Fibroblast of lung (primary cell): Measurements from ENCODE around the gene SPTBN5. TPM values are rescaled to one million over a fixed set of nuclear protein-coding genes. Genes with fewer than 3 reads are reported as not detected.

Experiments
- DNase-seq, 2 donors: peaks; one replicate each; pipeline versions ENCODE4 v3.0.0 to v3.0.0-alpha.2; 2010; ENCODE audit warnings: low read depth in 2 of 2
- H2AFZ ChIP-seq: 2 replicates; pipeline ENCODE4 v1.5.1; 2012; ENCODE audit warnings: low read length, control low read depth, inconsistent platforms
- H3K27ac ChIP-seq: 2 replicates; pipeline ENCODE4 v1.5.1; 2011; ENCODE audit warnings: low read length, control low read depth; ENCODE audit not compliant: insufficient read depth
- H3K27me3 ChIP-seq: 2 replicates; pipeline ENCODE4 v1.5.1; 2011; ENCODE audit warnings: mild to moderate bottlenecking, low read length; ENCODE audit not compliant: control insufficient read depth, insufficient read depth
- H3K36me3 ChIP-seq: 2 replicates; pipeline ENCODE4 v1.5.1; 2011; ENCODE audit warnings: low read length; ENCODE audit not compliant: control insufficient read depth, insufficient read depth
- H3K4me1 ChIP-seq: 2 replicates; pipeline ENCODE4 v1.5.1; 2011; ENCODE audit warnings: low read length; ENCODE audit not compliant: control insufficient read depth, insufficient read depth; ENCODE audit errors: extremely low read depth
- H3K4me2 ChIP-seq: 2 replicates; pipeline ENCODE4 v1.5.1; 2011; ENCODE audit warnings: low read length, control low read depth; ENCODE audit not compliant: insufficient read depth; ENCODE audit errors: extremely low read depth
- H3K4me3 ChIP-seq, 4 experiments: fragments of 200-600 bp in 1 of 4; sonication (generic) in 1 of 4; replicated peaks in 1 of 4; 2 replicates each; pipeline ENCODE4 v1.5.1; 2011 to 2016; ENCODE audit warnings: low read length in 4 of 4, low read depth in 3 of 4, mild to moderate bottlenecking in 3 of 4, control low read depth in 2 of 4, inconsistent platforms in 1 of 4, mixed read lengths in 1 of 4; ENCODE audit not compliant: insufficient read depth in 1 of 4; ENCODE audit errors: control extremely low read depth in 1 of 4
- H3K79me2 ChIP-seq: 2 replicates; pipeline ENCODE4 v1.5.1; 2012; ENCODE audit warnings: mild to moderate bottlenecking, low read length, inconsistent platforms; ENCODE audit not compliant: control insufficient read depth, insufficient read depth
- H3K9ac ChIP-seq: 2 replicates; pipeline ENCODE4 v1.5.1; 2011; ENCODE audit warnings: mild to moderate bottlenecking, low read length, control low read depth; ENCODE audit not compliant: insufficient read depth
- H3K9me3 ChIP-seq: 2 replicates; pipeline ENCODE4 v1.5.1; 2012; ENCODE audit warnings: low read depth, low read length; ENCODE audit not compliant: control insufficient read depth, insufficient read depth
- H4K20me1 ChIP-seq: 2 replicates; pipeline ENCODE4 v1.5.1; 2011; ENCODE audit warnings: low read length; ENCODE audit not compliant: control insufficient read depth, insufficient read depth; ENCODE audit errors: extremely low read depth
- EZH2 ChIP-seq: IDR thresholded peaks from 2 replicates; pipeline ENCODE4 v1.5.1; 2012; ENCODE audit warnings: low read length, control low read depth, mild to moderate bottlenecking; ENCODE audit errors: missing control alignments
- polyA plus RNA-seq, 2 donors: library from polyadenylated mRNA; depleted of rRNA in 1 of 2; stranded (reverse) in 1 of 2; unstranded in 1 of 2; fragments of >200 nt; gene quantifications; 2 replicates each; pipeline ENCODE4 v1.2.1, GENCODE V29; 2011 to 2012; ENCODE audit warnings: missing spikeins in 1 of 2
- total RNA-seq: library from RNA; depleted of rRNA; stranded (reverse); fragments of >200 nt; gene quantifications from 2 replicates; pipeline ENCODE4 v1.2.1, GENCODE V29; 2014
- TF ChIP-seq, protein P1 (sequence below), 2 donors: IDR thresholded peaks in 1 of 2; conservative IDR thresholded peaks in 1 of 2; 1 replicate in 1 of 2; 2 replicates in 1 of 2; pipeline ENCODE4 v1.5.1; 2011 to 2012; ENCODE audit warnings: low read length in 2 of 2, control low read depth in 1 of 2, inconsistent platforms in 1 of 2, low read depth in 1 of 2, mild to moderate bottlenecking in 1 of 2

Gene SPTBN5
- total and polyA plus RNA-seq, 2 donors (not counting 1 experiment from before 2014, with no cell fraction given), result 0.43 to 0.66 TPM

- no peaks in the 10 kb centered on the region for H3K4me1 ChIP-seq
- H3K9me3 ChIP-seq, result no peaks in the 10 kb centered on the region
- no peak overlapping the region for H2AFZ ChIP-seq
- H3K9ac ChIP-seq, result no peak overlapping the region
- H3K27ac ChIP-seq, result no peak overlapping the region
- H4K20me1 ChIP-seq, result no peaks in the 10 kb centered on the region
- H3K4me3 ChIP-seq, result no peak overlapping the region
- DNase-seq, result no peak
- H3K79me2 ChIP-seq, result no peaks in the 10 kb centered on the region
- H3K27me3 ChIP-seq, result peaks cover 3% of the 10 kb centered on the region
- TF ChIP-seq, protein P1, sequence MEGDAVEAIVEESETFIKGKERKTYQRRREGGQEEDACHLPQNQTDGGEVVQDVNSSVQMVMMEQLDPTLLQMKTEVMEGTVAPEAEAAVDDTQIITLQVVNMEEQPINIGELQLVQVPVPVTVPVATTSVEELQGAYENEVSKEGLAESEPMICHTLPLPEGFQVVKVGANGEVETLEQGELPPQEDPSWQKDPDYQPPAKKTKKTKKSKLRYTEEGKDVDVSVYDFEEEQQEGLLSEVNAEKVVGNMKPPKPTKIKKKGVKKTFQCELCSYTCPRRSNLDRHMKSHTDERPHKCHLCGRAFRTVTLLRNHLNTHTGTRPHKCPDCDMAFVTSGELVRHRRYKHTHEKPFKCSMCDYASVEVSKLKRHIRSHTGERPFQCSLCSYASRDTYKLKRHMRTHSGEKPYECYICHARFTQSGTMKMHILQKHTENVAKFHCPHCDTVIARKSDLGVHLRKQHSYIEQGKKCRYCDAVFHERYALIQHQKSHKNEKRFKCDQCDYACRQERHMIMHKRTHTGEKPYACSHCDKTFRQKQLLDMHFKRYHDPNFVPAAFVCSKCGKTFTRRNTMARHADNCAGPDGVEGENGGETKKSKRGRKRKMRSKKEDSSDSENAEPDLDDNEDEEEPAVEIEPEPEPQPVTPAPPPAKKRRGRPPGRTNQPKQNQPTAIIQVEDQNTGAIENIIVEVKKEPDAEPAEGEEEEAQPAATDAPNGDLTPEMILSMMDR (conservative IDR thresholded peaks at IDR 0.05 in 1 of 2, IDR thresholded peaks at IDR 0.05 in 1 of 2; ENCODE audit: low read depth in 1 of 2, low read length in 2 of 2), result no peak
- no peak for TF ChIP-seq EZH2
- H3K36me3 ChIP-seq, result no peaks in the 10 kb centered on the region
- H3K4me2 ChIP-seq, result no peak overlapping the region
Observed at GRCh38 chr15:41881086-41881485, 12.8 kb downstream of the SPTBN5 start.

- no peak overlapping the region for H2AFZ ChIP-seq
- no peaks in the 10 kb centered on the region for H3K9me3 ChIP-seq
- H3K27ac ChIP-seq, result no peak overlapping the region
- H4K20me1 ChIP-seq, result no peaks in the 10 kb centered on the region
- no peaks in the 10 kb centered on the region for H3K36me3 ChIP-seq
- no peak for TF ChIP-seq EZH2
- TF ChIP-seq, protein P1 (conservative IDR thresholded peaks at IDR 0.05 in 1 of 2, IDR thresholded peaks at IDR 0.05 in 1 of 2; ENCODE audit: low read depth in 1 of 2, low read length in 2 of 2), result no peak
- H3K79me2 ChIP-seq, result no peaks in the 10 kb centered on the region
- no peak overlapping the region for H3K4me2 ChIP-seq
- no peak for DNase-seq
- no peaks in the 10 kb centered on the region for H3K4me1 ChIP-seq
- H3K4me3 ChIP-seq, result no peak overlapping the region
- H3K27me3 ChIP-seq, result peaks cover 3% of the 10 kb centered on the region
- no peak overlapping the region for H3K9ac ChIP-seq
Observed at GRCh38 chr15:41880156-41880877, 13.5 kb downstream of the SPTBN5 start.

- H3K79me2 ChIP-seq, result no peaks in the 10 kb centered on the region
- no peak overlapping the region for H3K4me3 ChIP-seq
- H3K4me1 ChIP-seq, result no peaks in the 10 kb centered on the region
- no peaks in the 10 kb centered on the region for H3K9me3 ChIP-seq
- H2AFZ ChIP-seq, result no peak overlapping the region
- no peaks in the 10 kb centered on the region for H3K36me3 ChIP-seq
- no peaks in the 10 kb centered on the region for H4K20me1 ChIP-seq
- H3K4me2 ChIP-seq, result no peak overlapping the region
- TF ChIP-seq, protein P1 (conservative IDR thresholded peaks at IDR 0.05 in 1 of 2, IDR thresholded peaks at IDR 0.05 in 1 of 2; ENCODE audit: low read depth in 1 of 2, low read length in 2 of 2), result no peak
- no peak for TF ChIP-seq EZH2
- H3K27ac ChIP-seq, result no peak overlapping the region
- no peak for DNase-seq
- H3K27me3 ChIP-seq, result peaks cover 3% of the 10 kb centered on the region
- no peak overlapping the region for H3K9ac ChIP-seq
Observed at GRCh38 chr15:41879321-41879845, 14.5 kb downstream of the SPTBN5 start.
